Stimulated activated CD8-positive, alpha-beta memory T cell treated with anti-CD3 and anti-CD28 coated beads, Interleukin-7, amount 100 ng/mL, for 24 hours (primary cell): Measurements from ENCODE around the gene PLEKHJ1.

Experiments
- DNase-seq: peaks from one replicate; pipeline ENCODE4 v3.0.0-alpha.2; 2020; ENCODE audit warnings: low read depth

Gene PLEKHJ1

GRCh38 chr19:2234996-2235380, 1.1 kb downstream of the PLEKHJ1 start:
- DNase-seq = no peak

GRCh38 chr19:2233601-2234280, 2.4 kb downstream of the PLEKHJ1 start:
- DNase-seq = no peak

- DNase-seq = no peak
These were observed 3.6 kb downstream of the PLEKHJ1 start for GRCh38 chr19:2232286-2233151.

GRCh38 chr19:2231621-2232221, 4.4 kb downstream of the PLEKHJ1 start:
- DNase-seq = no peak

- no peak for DNase-seq
These were observed 5.2 kb downstream of the PLEKHJ1 start for GRCh38 chr19:2230807-2231533.

GRCh38 chr19:2230033-2230531, 6.0 kb downstream of the PLEKHJ1 start:
- DNase-seq = no peak

- no peak for DNase-seq
These were observed 6.8 kb downstream of the PLEKHJ1 start for GRCh38 chr19:2229103-2230032.

- no peak for DNase-seq
These were observed 7.7 kb downstream of the PLEKHJ1 start for GRCh38 chr19:2228157-2229030.

- no peak for DNase-seq
These were observed 8.5 kb downstream of the PLEKHJ1 start for GRCh38 chr19:2227415-2228156.

- no peak for DNase-seq
These were observed 9.2 kb downstream of the PLEKHJ1 start for GRCh38 chr19:2226840-2227360.

- DNase-seq = no peak
These were observed 9.9 kb downstream of the PLEKHJ1 start for GRCh38 chr19:2226051-2226839.

- DNase-seq = no peak
These were observed 10.6 kb downstream of the PLEKHJ1 start for GRCh38 chr19:2225415-2226050.

- no peak for DNase-seq
These were observed 11.3 kb downstream of the PLEKHJ1 start for GRCh38 chr19:2224754-2225349.

- no peak for DNase-seq
These were observed 12.2 kb downstream of the PLEKHJ1 start for GRCh38 chr19:2223959-2224358.

- DNase-seq = no peak
These were observed 12.7 kb downstream of the PLEKHJ1 start for GRCh38 chr19:2223391-2223790.

GRCh38 chr19:2221918-2222317, 14.2 kb downstream of the PLEKHJ1 start:
- DNase-seq = no peak

- DNase-seq = no peak
These were observed 14.8 kb downstream of the PLEKHJ1 start for GRCh38 chr19:2221250-2221831.
